ENCODE results near the gene RMND1. TPM values are rescaled to one million over a fixed set of nuclear protein-coding genes. Genes with fewer than 3 reads are reported as not detected.

Gene RMND1
- total and polyA plus RNA-seq, 9 of the 15 experiments (the other 6 are each of a cell fraction or from before 2014, with no cell fraction given) = 26.9 to 47.8 (median 36.2) TPM

DNA sequence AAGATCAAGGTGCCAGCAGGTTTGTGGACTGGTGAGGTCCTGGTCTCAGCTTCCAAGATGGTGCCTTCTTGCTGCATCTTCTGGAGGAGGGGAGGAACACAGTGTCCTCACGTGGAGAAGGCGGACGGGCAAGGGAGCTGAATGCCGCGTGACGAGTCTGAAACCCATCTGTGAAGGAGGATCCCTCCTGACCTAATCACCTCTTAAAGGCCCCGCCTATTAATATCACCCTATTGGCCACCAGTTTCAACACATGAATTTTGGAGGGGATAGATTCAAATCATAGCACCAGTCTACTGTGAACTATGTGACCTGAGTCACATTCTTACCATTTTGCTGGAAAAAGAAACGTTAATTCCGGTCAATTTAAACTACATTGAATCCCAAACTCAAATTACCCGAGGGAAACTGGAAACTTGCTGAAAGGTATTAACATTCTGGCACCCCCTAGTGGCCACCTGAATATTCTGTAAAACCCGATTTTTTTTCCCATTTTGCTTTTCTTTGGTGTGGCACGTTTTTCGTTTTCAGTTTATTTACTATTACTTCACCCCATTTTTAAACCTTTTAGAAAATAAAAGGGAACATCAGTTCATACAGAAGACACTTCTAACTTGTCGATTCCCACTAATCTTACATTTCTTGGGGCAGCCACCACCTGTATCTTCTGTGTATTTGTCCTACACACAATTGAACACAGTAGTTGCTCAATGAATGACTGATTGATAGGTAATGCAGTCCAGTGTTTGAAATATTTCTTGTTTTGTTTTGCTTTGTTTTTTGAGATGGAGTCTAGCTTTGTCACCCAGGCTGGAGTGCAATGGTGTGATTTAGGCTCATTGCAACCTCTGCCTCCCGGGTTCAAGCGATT is 24.0 kb upstream of the RMND1 start (continued):
- TF ChIP-seq, protein P1, sequence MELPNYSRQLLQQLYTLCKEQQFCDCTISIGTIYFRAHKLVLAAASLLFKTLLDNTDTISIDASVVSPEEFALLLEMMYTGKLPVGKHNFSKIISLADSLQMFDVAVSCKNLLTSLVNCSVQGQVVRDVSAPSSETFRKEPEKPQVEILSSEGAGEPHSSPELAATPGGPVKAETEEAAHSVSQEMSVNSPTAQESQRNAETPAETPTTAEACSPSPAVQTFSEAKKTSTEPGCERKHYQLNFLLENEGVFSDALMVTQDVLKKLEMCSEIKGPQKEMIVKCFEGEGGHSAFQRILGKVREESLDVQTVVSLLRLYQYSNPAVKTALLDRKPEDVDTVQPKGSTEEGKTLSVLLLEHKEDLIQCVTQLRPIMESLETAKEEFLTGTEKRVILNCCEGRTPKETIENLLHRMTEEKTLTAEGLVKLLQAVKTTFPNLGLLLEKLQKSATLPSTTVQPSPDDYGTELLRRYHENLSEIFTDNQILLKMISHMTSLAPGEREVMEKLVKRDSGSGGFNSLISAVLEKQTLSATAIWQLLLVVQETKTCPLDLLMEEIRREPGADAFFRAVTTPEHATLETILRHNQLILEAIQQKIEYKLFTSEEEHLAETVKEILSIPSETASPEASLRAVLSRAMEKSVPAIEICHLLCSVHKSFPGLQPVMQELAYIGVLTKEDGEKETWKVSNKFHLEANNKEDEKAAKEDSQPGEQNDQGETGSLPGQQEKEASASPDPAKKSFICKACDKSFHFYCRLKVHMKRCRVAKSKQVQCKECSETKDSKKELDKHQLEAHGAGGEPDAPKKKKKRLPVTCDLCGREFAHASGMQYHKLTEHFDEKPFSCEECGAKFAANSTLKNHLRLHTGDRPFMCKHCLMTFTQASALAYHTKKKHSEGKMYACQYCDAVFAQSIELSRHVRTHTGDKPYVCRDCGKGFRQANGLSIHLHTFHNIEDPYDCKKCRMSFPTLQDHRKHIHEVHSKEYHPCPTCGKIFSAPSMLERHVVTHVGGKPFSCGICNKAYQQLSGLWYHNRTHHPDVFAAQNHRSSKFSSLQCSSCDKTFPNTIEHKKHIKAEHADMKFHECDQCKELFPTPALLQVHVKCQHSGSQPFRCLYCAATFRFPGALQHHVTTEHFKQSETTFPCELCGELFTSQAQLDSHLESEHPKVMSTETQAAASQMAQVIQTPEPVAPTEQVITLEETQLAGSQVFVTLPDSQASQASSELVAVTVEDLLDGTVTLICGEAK (IDR thresholded peaks at IDR 0.05) = 0 out of 2 replicates have a peak, but pooled peaks have one; percentile 33
- TF ChIP-seq, protein P1 (CRISPR knock-in tag; IDR thresholded peaks at IDR 0.05) = no peak
- TF ChIP-seq ZNF431 (CRISPR knock-in tag; IDR thresholded peaks at IDR 0.05) (no peak), BHLHE40 (IDR thresholded peaks at IDR 0.05; ENCODE audit: low read length) (peak; percentile 66), CHAMP1 (IDR thresholded peaks at IDR 0.05) (no peak)
- TF ChIP-seq, protein P2, sequence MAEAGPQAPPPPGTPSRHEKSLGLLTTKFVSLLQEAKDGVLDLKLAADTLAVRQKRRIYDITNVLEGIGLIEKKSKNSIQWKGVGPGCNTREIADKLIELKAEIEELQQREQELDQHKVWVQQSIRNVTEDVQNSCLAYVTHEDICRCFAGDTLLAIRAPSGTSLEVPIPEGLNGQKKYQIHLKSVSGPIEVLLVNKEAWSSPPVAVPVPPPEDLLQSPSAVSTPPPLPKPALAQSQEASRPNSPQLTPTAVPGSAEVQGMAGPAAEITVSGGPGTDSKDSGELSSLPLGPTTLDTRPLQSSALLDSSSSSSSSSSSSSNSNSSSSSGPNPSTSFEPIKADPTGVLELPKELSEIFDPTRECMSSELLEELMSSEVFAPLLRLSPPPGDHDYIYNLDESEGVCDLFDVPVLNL (CRISPR knock-in tag; IDR thresholded peaks at IDR 0.05; ENCODE audit: low read depth) = no peak
- TF ChIP-seq, protein P3, sequence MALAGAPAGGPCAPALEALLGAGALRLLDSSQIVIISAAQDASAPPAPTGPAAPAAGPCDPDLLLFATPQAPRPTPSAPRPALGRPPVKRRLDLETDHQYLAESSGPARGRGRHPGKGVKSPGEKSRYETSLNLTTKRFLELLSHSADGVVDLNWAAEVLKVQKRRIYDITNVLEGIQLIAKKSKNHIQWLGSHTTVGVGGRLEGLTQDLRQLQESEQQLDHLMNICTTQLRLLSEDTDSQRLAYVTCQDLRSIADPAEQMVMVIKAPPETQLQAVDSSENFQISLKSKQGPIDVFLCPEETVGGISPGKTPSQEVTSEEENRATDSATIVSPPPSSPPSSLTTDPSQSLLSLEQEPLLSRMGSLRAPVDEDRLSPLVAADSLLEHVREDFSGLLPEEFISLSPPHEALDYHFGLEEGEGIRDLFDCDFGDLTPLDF (CRISPR knock-in tag; IDR thresholded peaks at IDR 0.05) = no peak
- TF ChIP-seq, protein P4, sequence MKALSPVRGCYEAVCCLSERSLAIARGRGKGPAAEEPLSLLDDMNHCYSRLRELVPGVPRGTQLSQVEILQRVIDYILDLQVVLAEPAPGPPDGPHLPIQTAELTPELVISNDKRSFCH (CRISPR knock-in tag; IDR thresholded peaks at IDR 0.05) = no peak
- TF ChIP-seq, protein P4 (tag; IDR thresholded peaks at IDR 0.05) = 0 out of 2 replicates have a peak, but pooled peaks have one; percentile 34

Data from K562 (cell line).